ENCODE measurements around the gene POC1B.

GRCh38 chr12:89437231-89437630 is 88.6 kb downstream of the POC1B start:
- TF ChIP-seq CTCF (IDR thresholded peaks at IDR 0.05; ENCODE audit: low read depth, low read length, missing input control) (no peak), TAF1 (conservative IDR thresholded peaks at IDR 0.05) (no peak), HNF4A (conservative IDR thresholded peaks at IDR 0.05) (no peak)
- TF ChIP-seq, protein P1, sequence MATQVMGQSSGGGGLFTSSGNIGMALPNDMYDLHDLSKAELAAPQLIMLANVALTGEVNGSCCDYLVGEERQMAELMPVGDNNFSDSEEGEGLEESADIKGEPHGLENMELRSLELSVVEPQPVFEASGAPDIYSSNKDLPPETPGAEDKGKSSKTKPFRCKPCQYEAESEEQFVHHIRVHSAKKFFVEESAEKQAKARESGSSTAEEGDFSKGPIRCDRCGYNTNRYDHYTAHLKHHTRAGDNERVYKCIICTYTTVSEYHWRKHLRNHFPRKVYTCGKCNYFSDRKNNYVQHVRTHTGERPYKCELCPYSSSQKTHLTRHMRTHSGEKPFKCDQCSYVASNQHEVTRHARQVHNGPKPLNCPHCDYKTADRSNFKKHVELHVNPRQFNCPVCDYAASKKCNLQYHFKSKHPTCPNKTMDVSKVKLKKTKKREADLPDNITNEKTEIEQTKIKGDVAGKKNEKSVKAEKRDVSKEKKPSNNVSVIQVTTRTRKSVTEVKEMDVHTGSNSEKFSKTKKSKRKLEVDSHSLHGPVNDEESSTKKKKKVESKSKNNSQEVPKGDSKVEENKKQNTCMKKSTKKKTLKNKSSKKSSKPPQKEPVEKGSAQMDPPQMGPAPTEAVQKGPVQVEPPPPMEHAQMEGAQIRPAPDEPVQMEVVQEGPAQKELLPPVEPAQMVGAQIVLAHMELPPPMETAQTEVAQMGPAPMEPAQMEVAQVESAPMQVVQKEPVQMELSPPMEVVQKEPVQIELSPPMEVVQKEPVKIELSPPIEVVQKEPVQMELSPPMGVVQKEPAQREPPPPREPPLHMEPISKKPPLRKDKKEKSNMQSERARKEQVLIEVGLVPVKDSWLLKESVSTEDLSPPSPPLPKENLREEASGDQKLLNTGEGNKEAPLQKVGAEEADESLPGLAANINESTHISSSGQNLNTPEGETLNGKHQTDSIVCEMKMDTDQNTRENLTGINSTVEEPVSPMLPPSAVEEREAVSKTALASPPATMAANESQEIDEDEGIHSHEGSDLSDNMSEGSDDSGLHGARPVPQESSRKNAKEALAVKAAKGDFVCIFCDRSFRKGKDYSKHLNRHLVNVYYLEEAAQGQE (IDR thresholded peaks at IDR 0.05) = no peak
